ENCODE results near the gene DCAF11.

The DCAF11 gene

GRCh38 chr14:24160850-24161804 lies 46.5 kb downstream of the DCAF11 start, which contains the start of gene IRF9 (continued):
- no peak for TF ChIP-seq ZNF18 (tag by site-specific recombination; IDR thresholded peaks at IDR 0.05)
- no peak for TF ChIP-seq ZNF670 (tag by site-specific recombination; IDR thresholded peaks at IDR 0.05; ENCODE audit: low read depth)
- TF ChIP-seq ZNF211 (tag by site-specific recombination; IDR thresholded peaks at IDR 0.05; ENCODE audit: low read depth), result no peak
- no peak for TF ChIP-seq ZNF239 (tag by site-specific recombination; IDR thresholded peaks at IDR 0.05)
- TF ChIP-seq ZNF398 (tag by site-specific recombination; IDR thresholded peaks at IDR 0.05), result no peak
- peak; percentile 86 for TF ChIP-seq ZNF184 (tag by site-specific recombination; IDR thresholded peaks at IDR 0.05)
- no peak for TF ChIP-seq ZNF658 (tag by site-specific recombination; IDR thresholded peaks at IDR 0.05)
- TF ChIP-seq OSR2 (tag by site-specific recombination; IDR thresholded peaks at IDR 0.05), result no peak
- no peak for TF ChIP-seq ZNF10 (tag by site-specific recombination; IDR thresholded peaks at IDR 0.05)
- peak; percentile 91 for TF ChIP-seq SP7 (tag by site-specific recombination; IDR thresholded peaks at IDR 0.05)
- TF ChIP-seq PBX3 (CRISPR knock-in tag; IDR thresholded peaks at IDR 0.05), result no peak; the same call in 1 of the 2 replicates
- no peak for TF ChIP-seq ZBTB10 (tag by site-specific recombination; IDR thresholded peaks at IDR 0.05)
- no peak for TF ChIP-seq KLF16 (tag by site-specific recombination; IDR thresholded peaks at IDR 0.05)
- no peak for TF ChIP-seq PRDM2 (tag by site-specific recombination; IDR thresholded peaks at IDR 0.05; ENCODE audit: borderline replicate concordance)
- no peak for TF ChIP-seq ZNF555 (tag by site-specific recombination; conservative IDR thresholded peaks at IDR 0.05)
- TF ChIP-seq SCRT2 (tag by site-specific recombination; IDR thresholded peaks at IDR 0.05), result no peak
- TF ChIP-seq ZNF155 (tag by site-specific recombination; IDR thresholded peaks at IDR 0.05), result no peak
- peak; percentile 74 for TF ChIP-seq TRIM28 (IDR thresholded peaks at IDR 0.05; ENCODE audit: borderline replicate concordance, low read length)
- TF ChIP-seq REPIN1 (tag by site-specific recombination; IDR thresholded peaks at IDR 0.05; ENCODE audit: low read depth), result no peak
- TF ChIP-seq CTCF (tag by site-specific recombination; IDR thresholded peaks at IDR 0.05), result peak; percentile 95
- TF ChIP-seq ZNF302 (tag by site-specific recombination; IDR thresholded peaks at IDR 0.05; ENCODE audit: low read depth), result no peak
- TF ChIP-seq ZNF248 (tag by site-specific recombination; IDR thresholded peaks at IDR 0.05), result no peak
- no peak for TF ChIP-seq ZNF175 (tag by site-specific recombination; IDR thresholded peaks at IDR 0.05)
